ENCODE data around the gene LRRC14B.

- TF ChIP-seq, protein P1, sequence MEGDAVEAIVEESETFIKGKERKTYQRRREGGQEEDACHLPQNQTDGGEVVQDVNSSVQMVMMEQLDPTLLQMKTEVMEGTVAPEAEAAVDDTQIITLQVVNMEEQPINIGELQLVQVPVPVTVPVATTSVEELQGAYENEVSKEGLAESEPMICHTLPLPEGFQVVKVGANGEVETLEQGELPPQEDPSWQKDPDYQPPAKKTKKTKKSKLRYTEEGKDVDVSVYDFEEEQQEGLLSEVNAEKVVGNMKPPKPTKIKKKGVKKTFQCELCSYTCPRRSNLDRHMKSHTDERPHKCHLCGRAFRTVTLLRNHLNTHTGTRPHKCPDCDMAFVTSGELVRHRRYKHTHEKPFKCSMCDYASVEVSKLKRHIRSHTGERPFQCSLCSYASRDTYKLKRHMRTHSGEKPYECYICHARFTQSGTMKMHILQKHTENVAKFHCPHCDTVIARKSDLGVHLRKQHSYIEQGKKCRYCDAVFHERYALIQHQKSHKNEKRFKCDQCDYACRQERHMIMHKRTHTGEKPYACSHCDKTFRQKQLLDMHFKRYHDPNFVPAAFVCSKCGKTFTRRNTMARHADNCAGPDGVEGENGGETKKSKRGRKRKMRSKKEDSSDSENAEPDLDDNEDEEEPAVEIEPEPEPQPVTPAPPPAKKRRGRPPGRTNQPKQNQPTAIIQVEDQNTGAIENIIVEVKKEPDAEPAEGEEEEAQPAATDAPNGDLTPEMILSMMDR (IDR thresholded peaks at IDR 0.05 in 8 of 11, conservative IDR thresholded peaks at IDR 0.05 in 3 of 11), result no peak
- no peak for TF ChIP-seq POLR2AphosphoS5 (IDR thresholded peaks at IDR 0.05)
These were observed 15.1 kb downstream of the LRRC14B start for GRCh38 chr5:206406-206805.

All from spleen (tissue), 7 donors.